GM19328 (cell line): ENCODE measurements around the gene COL15A1.

ENCODE experiments used
- ATAC-seq: cut with Tn5 transposase; IDR thresholded peaks from one replicate; pipeline ENCODE4 v1.9.1; 2021; ENCODE audit warnings: mild to moderate bottlenecking, moderate library complexity; ENCODE audit not compliant: unreplicated experiment

Gene COL15A1

GRCh38 chr9:99030610-99031109, 87.0 kb downstream of the COL15A1 start:
- no peak for ATAC-seq

GRCh38 chr9:99031319-99031718, 87.6 kb downstream of the COL15A1 start:
- no peak for ATAC-seq

- no peak for ATAC-seq
Measured at GRCh38 chr9:99031994-99032393, 88.3 kb downstream of the COL15A1 start.

GRCh38 chr9:99034149-99034548, 90.4 kb downstream of the COL15A1 start:
- no peak for ATAC-seq

GRCh38 chr9:99035313-99035712, 91.6 kb downstream of the COL15A1 start:
- no peak for ATAC-seq

- no peak for ATAC-seq
Measured at GRCh38 chr9:99037769-99038483, 94.2 kb downstream of the COL15A1 start.

- no peak for ATAC-seq
Measured at GRCh38 chr9:99038484-99038820, 94.7 kb downstream of the COL15A1 start.

GRCh38 chr9:99039505-99040182, 95.9 kb downstream of the COL15A1 start:
- ATAC-seq = no peak

- no peak for ATAC-seq
Measured at GRCh38 chr9:99040251-99040900, 96.7 kb downstream of the COL15A1 start.

- no peak for ATAC-seq
Measured at GRCh38 chr9:99040911-99041582, 97.3 kb downstream of the COL15A1 start.

GRCh38 chr9:99041618-99042017, 97.9 kb downstream of the COL15A1 start:
- ATAC-seq = no peak

- no peak for ATAC-seq
Measured at GRCh38 chr9:99042620-99043019, 98.9 kb downstream of the COL15A1 start.

- no peak for ATAC-seq
Measured at GRCh38 chr9:99044827-99045226, 101.1 kb downstream of the COL15A1 start.

- ATAC-seq = no peak
Measured at GRCh38 chr9:99046068-99046467, 102.4 kb downstream of the COL15A1 start.

GRCh38 chr9:99046542-99047071, 102.9 kb downstream of the COL15A1 start:
- no peak for ATAC-seq

GRCh38 chr9:99049228-99049627, 105.5 kb downstream of the COL15A1 start:
- ATAC-seq = no peak

- no peak for ATAC-seq
Measured at GRCh38 chr9:99049641-99050040, 105.9 kb downstream of the COL15A1 start.

- no peak for ATAC-seq
Measured at GRCh38 chr9:99050292-99050911, 106.7 kb downstream of the COL15A1 start.

GRCh38 chr9:99050924-99051323, 107.2 kb downstream of the COL15A1 start:
- ATAC-seq = no peak

- no peak for ATAC-seq
Measured at GRCh38 chr9:99051406-99051805, 107.7 kb downstream of the COL15A1 start.

GRCh38 chr9:99051851-99052250, 108.1 kb downstream of the COL15A1 start:
- ATAC-seq = no peak
